Hematopoietic multipotent progenitor cell treated with erythropoietin and hydrocortisone succinate and interleukin-3 and kit ligand, for 6 days (in vitro differentiated cells): Measurements from ENCODE around the gene CDH13.

Experiments used
- DNase-seq: peaks from one replicate; pipeline ENCODE4 v3.0.0-alpha.2; 2015

Gene CDH13

DNA sequence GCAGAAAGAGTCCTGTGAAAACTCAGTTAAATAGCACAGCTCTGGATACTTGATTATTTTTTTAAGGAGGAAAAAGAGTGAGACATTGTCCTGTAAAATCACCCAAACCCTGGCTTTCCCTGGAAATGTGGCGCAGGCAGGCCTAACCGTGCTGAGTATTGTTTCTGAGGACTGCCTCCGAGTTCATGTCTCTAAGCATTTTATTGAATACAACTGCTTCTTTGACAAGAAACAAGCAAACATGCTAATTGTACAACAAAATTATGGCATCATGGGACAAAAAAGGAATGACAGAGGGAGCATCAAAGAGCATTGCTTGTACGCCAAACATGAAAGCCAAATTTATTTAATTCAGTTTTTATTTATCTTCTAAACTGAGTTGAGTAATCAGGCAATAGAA, 1116.5 kb downstream of the CDH13 start:
- no peak for DNase-seq

DNA sequence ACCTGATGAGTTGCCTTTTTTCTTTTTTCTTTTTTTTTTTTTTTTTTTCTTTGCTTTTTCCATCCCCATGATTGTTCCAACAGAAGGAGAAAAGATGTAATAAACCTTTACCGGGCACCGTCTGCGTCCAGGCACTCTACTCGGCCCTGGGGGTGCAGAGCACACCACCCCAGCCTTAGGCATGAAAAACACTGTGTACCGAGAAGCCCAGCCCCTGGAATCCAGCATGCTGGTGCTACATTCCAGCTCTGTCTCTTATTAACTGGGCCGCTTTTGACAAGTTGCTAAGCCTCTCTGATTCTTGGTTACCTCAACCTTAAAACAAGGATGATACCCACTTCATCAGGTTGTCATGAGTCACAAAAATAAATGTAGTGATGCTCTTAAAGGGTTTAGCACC, 1117.0 kb downstream of the CDH13 start:
- no peak for DNase-seq

DNA sequence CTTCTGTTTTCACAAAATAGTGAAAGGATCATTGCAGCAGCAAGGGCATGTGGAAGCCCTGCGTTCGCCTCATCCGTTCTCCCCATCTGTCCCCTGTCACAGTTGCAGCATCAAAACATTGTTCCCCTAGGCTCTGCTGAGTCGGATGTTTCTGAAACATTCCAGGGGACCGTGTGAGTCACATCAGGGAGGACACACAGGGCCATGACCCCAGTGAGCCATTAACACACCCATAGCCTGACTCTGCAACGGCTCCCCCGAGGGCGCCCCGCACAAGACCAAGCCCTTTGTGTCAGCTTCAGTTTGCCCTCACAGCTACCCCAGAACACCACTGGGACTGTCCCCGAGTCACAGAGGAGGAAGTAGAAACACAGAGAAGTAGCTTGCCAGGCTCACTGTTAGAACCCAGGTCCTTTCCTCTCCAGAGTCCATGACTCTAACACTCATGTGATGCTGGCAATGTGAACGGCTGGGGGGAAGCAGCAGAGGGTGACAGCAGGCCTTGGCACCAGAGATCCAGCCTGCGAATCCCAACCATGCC, 1117.7 kb downstream of the CDH13 start:
- no peak for DNase-seq

DNA sequence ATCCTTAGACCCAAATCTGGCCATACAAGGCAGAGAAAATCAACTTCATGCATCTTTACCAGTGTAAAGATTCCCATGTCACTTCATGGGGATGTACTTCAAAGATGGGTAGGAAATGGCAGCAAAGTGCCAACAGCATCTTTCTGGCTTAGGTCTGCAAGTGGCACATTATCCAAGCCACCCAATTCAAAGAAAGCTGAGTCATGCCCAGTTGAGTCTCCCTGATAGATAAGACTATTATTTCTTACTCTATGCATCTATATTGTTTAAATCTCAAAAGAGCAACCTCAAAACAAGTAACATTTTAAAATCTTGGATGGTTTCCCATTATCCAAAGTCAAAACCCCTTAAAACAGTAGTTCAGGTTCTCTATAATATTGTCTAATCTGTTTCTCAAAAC, 1119.8 kb downstream of the CDH13 start:
- DNase-seq: no peak

DNA sequence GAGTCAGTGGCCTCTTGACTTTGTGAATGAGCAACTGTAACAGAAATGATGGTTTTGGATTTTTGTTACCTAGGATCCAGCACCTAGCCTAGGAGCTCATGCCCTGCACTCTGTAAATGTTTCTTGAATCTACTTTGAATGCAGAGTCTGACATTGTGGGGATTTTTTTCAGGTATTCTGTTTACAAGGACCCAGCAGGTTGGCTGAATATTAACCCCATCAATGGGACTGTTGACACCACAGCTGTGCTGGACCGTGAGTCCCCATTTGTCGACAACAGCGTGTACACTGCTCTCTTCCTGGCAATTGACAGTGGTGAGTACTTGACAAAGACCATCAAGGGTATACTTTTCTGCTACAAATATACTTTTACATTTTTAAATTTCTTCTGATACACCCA, 1121.2 kb downstream of the CDH13 start:
- DNase-seq: no peak

DNA sequence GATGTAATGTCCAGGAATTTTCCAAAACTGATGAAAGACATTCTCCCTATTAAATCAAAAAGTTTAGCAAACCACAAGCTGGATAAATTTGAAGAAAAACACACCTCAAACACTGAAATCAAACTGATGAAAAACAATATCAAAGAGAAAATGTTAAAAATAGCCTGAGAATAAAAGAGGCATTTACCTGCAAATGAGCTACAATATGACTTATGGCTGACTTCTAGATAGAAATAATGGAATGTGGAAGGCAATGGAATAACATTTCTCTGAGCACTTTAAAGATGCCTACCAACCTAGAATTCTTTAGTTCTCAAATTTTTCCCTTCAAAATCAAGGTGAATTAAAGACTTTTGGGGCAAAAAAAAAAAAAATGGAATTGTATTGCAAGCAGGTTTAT, 1128.6 kb downstream of the CDH13 start:
- no peak for DNase-seq

DNA sequence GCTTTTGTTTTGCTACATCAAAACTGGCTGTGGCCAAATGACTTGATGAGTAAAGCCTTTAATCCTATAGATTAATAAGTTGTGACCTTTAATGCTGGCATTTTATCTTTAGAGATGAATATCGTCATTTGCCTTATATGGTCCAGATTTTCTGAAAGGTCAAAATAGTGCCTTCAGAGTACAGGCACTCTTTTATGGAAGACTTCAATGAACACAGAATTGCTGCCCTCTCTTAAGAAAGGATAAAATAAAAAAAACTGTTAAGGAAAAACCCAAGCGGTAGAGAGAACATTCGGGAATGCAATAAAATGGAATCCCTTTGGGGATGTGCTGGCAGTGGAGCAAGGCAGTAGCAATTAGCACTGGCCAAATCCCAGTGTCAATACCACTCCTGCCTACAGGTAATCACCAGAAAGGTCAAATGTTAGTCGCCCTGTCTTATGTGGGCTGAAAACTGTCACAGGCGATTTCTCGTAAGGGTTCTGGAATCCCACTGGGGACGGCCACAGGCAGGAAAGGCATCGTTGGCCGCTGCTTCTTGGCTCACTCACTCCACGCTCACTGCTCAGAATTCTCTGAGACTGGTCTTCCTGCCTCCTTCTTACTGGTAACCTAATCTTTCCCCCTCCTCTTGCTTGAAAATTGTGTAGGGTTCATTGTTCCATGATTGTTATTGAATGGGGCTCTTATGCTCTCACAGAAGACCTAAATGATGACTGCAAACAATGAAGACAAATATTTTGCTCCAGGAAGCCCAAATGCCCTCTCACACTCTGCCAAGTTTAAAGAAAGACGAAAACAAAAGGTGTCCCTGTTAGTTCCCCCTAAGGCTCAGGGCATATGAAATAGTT, 1135.6 kb downstream of the CDH13 start:
- no peak for DNase-seq

DNA sequence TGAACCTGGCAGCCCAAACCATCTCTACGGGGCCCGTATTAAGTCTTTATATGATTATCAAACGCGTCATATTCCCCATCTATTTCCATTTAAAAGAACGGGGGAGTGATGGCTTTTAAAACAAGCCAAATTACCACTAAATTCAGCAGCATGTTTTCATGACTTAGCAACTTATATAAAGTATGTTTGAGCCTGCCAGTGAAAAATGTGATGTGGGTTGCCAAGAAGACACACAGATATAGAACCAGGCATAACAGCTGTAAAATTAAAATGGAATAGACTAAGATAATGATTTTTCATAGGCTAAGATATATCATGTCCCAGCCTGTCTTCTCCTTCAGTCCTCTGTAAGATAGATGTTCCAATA, 1136.2 kb downstream of the CDH13 start:
- no peak for DNase-seq

DNA sequence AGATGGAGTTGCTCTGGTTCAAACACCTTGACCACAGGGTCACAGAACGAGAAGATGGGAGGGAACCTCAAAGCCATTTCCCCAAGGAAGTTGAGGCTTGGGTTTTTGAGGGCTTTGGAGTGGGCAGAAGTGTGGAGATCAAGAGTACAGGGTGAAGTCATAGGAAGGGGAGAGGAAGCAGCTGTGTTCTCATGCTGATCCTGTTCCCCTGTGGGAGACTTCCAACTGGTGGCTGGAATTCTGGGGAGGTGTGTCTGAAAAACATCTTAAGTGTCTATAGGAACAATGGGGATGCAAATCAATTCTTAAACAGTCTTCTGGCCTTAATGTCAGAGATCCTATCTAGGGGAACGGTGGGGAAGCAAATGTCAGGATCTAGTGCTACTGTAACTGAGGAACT, 1142.2 kb downstream of the CDH13 start:
- DNase-seq: no peak

DNA sequence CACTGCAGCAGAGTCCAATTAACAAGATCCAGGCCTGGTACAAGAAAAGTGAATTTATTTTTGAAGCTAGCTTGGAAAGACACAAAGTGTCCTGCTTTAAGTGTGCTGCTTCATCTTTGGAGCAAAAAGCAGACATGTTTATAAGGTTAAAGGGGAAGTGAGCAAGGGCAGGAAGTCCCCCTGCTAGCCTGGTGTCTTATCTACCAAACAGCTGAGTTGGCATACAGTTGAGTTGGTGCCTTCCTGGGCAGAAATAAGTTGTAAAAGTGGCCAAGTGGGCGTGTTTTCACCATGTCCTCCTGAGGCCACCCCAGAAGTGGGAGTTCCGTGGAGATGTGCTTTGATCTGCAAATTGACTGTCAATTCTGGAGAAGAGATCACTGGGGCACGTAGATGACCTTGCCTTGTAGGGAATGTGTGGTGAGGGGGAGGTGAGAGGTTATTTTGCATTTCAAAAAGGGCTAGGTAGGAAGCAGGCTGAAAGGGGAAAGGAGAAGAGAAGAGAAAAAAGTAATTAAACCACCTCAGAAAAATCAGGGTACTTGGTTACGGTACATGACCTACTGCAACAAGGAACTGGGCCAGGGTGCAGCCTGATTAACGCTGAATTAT, 1142.7 kb downstream of the CDH13 start:
- peak; percentile 73 for DNase-seq

DNA sequence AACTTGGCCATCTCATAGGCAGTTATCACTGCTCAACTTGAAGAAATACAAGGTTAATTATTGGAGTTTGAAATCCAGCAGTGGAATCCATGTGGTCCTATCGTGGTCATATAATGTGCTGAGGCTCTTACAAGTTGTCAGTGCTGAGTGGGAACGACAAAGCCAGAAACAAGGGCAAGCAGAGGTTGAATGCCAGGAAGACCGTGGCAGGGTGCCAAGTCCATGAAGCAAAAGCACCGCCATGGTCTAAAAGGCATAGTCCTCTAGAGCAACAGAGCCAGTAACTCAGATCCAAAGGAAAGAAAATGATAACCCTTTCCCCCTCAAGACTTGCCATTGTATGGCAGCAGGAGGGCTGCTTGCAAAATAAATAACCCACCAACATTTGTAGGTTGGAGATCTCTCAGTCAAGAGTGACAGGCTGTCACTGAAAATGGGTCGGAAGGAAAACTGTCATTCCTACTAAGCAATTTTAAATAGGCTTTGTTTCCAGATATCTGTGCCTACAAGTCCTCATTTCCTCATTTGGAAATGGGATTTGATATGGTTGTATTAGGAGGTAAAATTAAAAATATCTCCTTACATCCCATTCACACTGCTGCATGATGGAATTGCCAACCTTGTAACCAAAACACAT, 1144.7 kb downstream of the CDH13 start:
- DNase-seq: no peak

DNA sequence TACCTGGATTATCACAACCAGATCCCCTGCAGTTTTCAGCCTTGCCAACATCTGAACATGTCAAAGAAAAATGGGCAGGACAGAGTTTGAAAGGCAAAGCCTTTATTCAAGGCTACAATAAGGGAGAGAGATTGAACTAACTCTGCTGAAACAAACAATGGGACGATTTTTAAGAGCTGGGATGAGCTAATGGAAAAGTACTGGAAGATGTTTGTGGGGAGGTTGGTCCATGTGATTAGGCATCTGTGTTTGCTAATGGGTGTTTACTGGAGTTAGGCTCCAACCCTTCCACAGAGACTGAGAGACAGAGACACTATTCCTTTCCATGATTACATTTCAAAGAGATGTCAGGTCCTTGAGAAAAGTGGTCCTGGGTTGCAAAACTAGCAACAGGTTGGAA, 1146.0 kb downstream of the CDH13 start:
- no peak for DNase-seq

DNA sequence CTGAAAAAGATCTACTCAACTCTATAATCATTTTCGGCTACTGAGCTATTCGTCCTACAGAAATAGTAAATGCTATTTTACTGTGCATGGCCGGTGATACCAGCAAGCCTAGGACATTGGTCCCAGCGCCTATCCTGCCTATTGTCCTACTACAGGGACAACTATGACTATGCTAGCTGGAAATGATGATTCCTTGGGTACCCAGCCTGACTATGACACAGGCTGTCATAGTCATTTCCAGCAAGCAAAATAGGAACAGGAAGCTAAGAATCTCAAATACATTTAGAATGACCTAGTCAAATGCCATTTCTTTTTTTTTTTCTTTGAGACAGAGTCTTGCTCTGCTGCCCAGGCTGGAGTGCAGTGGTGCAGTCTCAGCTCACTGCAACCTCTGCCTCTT, 1147.3 kb downstream of the CDH13 start:
- no peak for DNase-seq

DNA sequence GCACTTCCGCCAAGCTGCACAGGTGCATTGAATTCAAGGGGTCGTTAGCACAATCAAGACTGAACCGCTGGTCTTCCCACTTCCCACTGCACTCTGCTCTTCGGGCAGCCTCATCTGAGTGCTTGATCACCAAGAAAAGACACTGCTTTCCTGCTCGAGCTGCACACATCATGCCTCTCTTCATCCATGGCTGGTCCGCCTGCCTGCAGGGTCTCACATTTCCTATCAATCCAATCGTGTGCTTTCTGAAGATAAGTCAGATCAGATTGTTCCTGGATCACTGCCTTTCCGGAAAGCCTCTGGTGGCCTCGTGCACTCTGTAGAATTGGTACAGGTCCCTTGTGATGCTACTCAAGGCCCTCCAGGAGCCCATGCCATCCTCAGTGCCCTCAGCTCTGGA, 1150.2 kb downstream of the CDH13 start:
- no peak for DNase-seq

DNA sequence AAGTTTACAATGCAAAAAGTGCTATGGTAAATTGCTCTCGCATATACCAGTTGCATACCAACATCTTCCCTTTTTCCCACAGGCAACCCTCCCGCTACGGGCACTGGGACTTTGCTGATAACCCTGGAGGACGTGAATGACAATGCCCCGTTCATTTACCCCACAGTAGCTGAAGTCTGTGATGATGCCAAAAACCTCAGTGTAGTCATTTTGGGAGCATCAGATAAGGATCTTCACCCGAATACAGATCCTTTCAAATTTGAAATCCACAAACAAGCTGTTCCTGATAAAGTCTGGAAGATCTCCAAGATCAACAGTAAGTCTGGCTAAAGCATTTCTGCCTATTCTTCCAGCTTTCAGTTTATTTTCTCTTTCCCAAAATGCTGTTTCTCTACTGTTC, 1153.1 kb downstream of the CDH13 start:
- DNase-seq: no peak

DNA sequence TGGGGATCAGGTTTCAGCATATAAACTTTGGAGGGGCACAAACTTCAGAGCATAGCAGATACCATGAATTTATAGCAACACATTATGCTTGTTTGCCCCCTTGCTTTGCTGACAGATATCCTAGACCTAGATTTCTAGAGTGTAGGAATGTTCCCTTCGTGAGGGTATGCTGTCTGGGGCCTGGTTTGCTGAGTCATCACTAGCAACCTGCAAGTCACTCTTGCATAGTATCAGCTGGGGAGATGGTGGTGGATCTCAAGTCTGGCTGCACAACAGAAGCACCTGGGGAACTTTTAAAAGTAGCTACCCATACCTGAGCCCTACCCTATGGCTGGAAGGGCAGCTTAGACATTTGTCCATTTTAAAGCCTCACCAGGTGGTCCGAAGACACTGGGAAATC, 1158.7 kb downstream of the CDH13 start:
- DNase-seq: no peak

DNA sequence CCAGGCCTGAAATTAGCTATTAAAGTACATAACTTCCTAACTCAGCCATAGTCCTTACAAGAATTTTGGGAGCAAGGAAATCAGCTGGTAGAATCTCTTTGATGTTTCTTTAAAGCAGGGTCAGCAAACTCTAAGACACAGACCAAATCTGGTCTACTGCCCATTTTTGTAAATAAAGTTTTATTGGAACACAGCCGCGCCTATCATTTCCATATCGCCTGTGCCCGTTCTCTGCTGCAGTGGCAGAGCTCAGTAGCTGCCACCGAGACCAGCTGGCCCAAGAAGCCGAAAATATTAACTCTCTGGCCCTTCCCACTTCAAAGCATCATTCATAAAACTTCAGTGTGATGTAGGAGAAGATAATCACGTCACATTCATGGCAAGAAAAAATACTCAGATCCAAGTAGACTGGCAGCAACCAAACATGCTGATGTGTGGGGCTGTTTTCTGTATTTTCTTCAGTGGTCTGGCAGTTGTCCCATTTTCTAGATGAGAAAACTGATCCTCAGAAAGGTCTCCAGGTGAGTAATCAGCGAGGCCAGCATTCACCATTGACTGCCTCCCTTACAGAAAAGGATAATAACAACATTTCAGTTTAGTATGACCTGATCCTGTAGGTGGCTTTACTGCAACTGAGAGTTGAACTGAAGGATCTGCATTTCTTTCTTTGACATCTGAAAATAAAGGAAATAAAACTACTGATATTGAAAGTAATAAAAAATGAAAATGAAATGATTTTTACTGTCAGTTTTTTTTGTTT, 1163.1 kb downstream of the CDH13 start:
- no peak for DNase-seq

DNA sequence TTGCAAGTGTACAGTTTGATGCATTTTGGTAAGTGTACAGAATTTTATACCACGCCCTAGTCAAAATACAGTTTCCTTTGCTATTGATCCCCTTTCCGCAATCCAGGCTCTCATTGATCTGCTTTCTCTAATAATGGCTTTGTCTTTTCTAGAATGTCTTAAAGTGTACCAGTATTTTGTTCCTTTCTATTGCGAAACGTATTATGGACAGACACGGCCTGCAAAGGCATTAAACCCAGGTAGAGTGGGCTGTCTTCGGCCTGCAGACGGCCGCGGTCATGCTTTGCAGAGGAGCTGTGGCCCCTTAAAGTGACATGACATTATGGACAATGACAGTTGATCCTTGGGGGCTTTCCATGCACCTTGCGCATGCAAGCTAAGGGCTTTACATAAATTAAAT, 1165.1 kb downstream of the CDH13 start:
- no peak for DNase-seq

DNA sequence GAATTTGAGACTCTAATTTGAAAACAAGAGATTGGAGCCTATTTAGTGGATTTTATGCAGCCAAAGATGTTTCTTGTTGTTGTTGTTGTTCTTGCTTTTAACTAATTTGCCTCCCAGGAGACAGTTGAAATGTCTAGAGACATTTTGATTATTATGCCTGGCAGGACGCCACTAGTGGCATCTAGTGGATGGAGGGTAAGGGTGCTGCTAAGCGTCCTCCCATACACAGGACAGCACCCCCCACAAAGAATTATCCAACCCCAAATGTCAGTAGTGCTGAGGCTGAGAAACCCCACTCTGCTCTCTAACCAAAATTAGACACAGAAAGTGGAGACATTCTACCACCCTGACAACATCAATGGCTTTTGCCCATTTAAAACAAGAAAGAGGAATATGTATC, 1165.6 kb downstream of the CDH13 start:
- peak; percentile 27 for DNase-seq

DNA sequence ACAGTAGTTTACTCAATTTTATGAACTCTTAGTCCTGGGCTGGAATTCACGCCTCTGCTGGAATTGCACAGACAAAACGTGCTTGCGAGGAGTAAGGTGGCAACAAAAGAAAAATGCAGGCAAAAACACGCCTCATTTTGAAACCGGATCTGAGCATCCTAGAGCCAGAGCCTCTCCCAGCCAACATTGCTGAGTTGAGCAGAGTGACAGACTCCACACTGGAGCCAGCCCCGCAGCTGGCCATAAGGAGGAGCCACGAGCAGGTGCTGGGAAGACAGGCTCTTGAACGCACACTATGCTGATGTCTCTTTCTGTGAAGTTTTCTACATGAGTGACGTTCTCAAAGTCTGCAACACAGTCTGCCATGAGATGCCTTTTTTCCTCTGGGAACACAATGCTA, 1166.4 kb downstream of the CDH13 start:
- DNase-seq: no peak

DNA sequence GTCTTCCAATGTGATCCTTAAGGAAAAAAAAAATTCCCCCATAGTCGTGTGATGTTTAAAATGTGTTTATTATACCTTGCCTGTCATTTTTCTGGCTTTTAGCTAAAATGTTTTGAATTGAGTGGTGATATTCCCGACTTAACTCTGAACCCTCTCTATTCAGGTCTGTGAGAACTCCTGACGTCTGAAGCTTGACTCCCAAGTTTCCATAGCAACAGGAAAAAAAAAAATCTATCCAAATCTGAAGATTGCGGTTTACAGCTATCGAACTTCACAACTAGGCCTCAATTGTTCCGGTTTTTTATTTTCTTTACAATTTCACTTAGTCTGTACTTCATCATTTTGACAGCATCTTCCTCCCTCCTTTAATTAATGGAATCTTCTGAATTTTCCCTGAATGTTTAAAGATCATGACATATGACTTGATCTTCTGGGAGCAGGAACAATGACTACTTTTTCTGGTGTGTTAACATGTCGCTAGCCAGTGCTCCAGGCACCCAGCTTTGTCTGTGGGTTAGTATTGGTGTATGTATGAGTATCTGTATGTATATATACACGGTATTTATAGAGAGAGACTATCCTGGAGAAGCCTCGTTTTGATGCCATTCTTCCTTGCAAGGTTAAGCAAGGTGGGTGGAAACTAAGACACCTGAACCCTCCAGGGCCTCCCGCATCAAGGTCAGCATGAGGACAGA, 1168.2 kb downstream of the CDH13 start:
- DNase-seq: no peak

DNA sequence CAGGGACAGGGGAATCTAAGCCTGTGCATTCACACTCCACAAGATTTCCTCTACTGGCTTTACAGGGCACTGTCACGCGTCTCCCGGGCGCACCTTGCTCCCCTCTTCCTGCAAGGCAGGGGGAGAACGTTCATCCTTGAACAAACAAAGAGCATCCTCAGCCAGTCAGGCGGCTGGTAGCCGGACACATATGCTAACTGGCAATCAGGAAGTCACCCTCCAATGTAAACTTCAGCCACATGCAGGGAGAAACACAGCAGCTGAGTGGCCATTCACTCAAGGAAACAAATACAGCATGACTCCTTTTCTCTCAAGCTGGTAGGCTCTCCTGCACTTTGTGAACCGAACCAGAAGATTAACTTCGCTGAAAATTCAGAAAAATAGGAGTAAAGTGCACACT, 1170.2 kb downstream of the CDH13 start:
- DNase-seq: no peak

DNA sequence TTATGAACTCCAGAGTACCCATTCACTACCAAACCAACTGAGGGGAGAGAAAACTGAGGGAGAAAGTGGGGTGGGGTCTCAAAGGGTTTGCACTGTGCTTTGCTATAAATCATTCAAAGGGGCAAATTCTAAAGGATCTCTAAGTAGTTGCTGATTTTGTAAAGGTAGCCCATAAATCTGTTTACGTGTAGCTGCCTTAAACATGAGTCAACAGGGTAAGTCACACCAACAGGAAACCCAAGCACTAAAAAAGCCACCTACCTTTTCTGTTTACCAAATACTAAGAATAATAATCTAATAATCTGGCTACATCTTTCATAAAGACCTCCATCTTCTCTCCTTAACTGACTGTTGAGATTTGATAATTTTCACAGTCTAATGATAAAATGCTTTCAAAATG, 1172.6 kb downstream of the CDH13 start:
- DNase-seq: no peak
